Activated T-cell treated with anti-CD3 and anti-CD28 coated beads, Interleukin-2, amount 50 U/mL, for 24 hours (primary cell): ENCODE measurements around the gene POLN.
"Not testable (repeated sequence)": the region's sequence is repeated elsewhere in the genome, so short reads cannot be mapped to it uniquely, and the experiment has no call there.

Source experiments
- DNase-seq: peaks from one replicate; pipeline ENCODE4 v3.0.0-alpha.2; 2020
- H3K27ac Mint-ChIP-seq: 2 replicates; pipeline ENCODE4 v1.8.0; 2020; ENCODE audit warnings: mild to moderate bottlenecking, mixed read lengths
- H3K27me3 Mint-ChIP-seq: 2 replicates; pipeline ENCODE4 v1.8.0; 2020; ENCODE audit warnings: mixed read lengths
- H3K36me3 Mint-ChIP-seq: 2 replicates; pipeline ENCODE4 v1.8.0; 2020; ENCODE audit warnings: low read depth, mixed read lengths
- H3K4me1 Mint-ChIP-seq: 2 replicates; pipeline ENCODE4 v1.8.0; 2020; ENCODE audit warnings: low read depth, mixed read lengths
- H3K4me3 Mint-ChIP-seq: 2 replicates; pipeline ENCODE4 v1.8.0; 2020; ENCODE audit warnings: mild to moderate bottlenecking, moderate library complexity, mixed read lengths
- H3K9me3 Mint-ChIP-seq: 2 replicates; pipeline ENCODE4 v1.8.0; 2020; ENCODE audit warnings: mixed read lengths

POLN gene

DNA sequence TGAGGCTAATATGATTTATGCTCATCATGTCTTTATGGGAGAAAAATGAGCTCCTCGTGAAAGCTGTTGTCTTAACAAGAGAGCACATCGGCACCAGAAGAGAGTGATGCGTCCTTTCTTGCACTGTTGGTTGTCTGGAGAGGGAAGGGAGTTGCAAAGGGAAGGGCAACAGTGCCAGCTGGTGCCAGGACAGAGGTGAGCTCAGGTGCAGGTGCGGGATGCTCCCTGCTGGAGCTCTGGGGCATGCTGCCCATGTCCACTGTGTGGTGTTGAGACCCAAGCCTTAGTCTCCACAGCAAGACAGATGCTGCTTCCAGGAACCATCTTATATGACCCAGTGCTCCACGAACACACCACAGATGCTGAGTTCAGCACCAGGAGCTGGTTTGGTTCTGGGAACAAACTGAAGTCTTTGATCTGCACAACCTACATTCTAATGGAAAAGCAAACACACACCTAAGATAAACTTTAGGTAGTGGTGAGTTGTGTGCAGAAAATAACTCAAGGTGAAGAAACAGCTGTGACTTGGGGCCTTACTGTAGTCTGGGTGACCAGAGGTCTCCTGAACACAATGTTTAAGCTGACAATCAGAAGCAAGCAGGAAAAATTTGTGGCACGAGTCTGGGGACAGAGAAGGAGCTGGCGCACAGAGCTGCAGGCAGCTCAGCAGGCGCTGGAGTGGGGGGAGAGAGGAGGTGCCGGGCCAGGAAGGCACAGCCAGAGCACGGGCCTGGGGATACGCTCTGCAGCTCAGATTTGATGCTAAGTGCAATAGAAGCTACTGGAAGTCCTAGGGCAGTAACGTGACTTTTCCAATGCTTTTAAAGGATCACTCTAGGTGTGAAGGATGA is 73.2 kb downstream of the POLN start:
- DNase-seq, result no peak
- Mint-ChIP-seq H3K27ac (no peak overlapping the region), H3K4me1 (peaks cover 18% of the 10 kb centered on the region), H3K36me3 (no peaks in the 10 kb centered on the region), H3K27me3 (no peaks in the 10 kb centered on the region), H3K9me3 (no peaks in the 10 kb centered on the region), H3K4me3 (no peak overlapping the region)

DNA sequence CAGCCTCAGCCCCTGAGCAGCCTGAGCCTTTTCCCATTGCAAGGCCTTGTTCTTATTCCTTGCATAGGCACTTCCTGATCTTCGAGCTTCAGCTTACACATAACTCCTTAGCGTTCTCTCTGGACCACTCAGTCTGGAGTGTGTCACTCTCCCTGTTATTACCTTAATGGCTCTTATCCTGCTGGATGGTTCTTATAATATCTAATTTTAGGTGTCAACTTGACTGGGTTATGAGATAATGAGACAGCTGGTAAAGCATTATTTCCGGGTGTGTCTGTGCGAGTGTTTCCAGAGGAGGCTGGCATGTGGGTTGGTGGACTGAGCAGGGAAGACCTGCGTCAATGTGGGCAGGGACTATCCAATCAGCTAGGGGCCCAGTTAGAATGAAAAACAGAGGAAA is 75.7 kb downstream of the POLN start:
- no peaks in the 10 kb centered on the region for H3K4me1 Mint-ChIP-seq
- no peaks in the 10 kb centered on the region for H3K36me3 Mint-ChIP-seq
- DNase-seq, result no peak
- H3K27me3 Mint-ChIP-seq, result no peaks in the 10 kb centered on the region
- no peak overlapping the region for H3K4me3 Mint-ChIP-seq
- H3K27ac Mint-ChIP-seq, result no peak overlapping the region
- no peaks in the 10 kb centered on the region for H3K9me3 Mint-ChIP-seq

DNA sequence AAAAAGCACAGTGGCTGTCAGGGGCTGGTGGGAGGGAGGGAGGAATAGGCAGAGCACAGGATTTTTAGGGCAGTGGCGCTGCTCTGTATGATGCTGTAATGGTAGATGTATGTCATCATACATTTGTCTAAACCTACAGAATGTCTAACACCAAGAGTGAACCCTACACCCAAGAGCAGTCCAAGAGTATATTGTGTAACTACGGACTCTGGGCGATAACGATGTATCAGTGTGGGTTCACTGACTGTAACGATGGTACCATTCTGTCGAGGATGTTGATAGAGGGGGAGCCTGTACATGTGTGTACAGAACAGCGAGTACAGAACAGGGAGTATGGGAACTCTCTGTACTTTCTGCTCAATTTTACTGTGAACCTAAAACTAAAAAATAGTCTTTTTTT is 76.5 kb downstream of the POLN start:
- H3K27me3 Mint-ChIP-seq, result no peaks in the 10 kb centered on the region
- DNase-seq, result no peak
- H3K4me1 Mint-ChIP-seq, result no peaks in the 10 kb centered on the region
- no peaks in the 10 kb centered on the region for H3K9me3 Mint-ChIP-seq
- H3K4me3 Mint-ChIP-seq, result no peak overlapping the region
- no peak overlapping the region for H3K27ac Mint-ChIP-seq
- no peaks in the 10 kb centered on the region for H3K36me3 Mint-ChIP-seq

DNA sequence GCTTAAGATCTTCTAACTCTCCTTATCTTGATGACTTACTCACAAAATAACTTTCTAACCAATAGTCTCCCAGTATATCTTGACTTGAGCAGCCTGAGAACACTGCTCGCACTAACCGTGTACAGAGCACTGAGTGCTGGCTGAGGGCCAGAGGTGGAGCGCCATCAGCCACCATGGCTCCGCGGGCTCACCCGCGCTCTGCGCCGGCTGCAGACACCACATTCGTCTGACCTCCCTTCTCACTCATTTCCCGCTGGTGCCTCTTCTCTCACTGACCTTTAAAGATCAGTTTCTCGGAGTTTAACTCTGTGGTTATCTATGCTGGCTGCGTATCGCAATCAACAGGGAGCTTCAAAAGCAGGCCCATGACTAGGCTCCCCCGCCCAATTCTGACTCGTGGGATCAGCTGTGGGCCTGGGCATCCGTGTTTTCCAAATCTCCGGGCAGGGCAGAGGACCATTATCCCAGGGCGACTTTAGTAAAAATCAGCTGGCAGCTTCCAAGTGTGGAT is 78.6 kb downstream of the POLN start:
- Mint-ChIP-seq H3K4me1 (no peaks in the 10 kb centered on the region), H3K9me3 (no peaks in the 10 kb centered on the region), H3K36me3 (no peaks in the 10 kb centered on the region), H3K27ac (no peak overlapping the region), H3K4me3 (no peak overlapping the region), H3K27me3 (no peaks in the 10 kb centered on the region)
- no peak for DNase-seq

DNA sequence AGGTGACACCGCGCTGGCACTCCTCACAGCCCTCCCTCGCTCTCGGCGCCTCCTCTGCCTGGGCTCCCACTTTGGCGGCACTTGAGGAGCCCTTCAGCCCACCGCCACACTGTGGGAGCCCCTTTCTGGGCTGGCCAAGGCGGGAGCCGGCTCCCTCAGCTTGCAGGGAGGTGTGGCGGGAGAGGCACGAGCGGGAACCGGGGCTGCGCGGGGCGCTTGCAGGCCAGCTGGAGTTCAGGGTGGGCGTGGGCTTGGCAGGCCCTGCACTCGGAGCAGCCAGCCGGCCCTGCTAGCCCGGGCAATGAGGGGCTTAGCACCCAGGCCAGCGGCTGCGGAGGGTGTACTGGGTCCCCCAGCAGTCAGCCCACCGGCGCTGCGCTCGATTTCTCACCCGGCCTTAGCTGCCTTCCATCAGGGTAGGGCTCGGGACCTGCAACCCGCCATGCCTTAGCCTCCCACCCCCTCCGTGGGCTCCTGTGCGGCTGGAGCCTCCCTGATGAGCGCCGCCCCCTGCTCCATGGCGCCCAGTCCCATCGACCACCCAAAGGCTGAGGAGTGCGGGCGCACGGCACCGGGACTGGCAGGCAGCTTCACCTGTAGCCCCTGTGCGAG is 80.7 kb downstream of the POLN start:
- not testable (repeated sequence) for H3K4me1 Mint-ChIP-seq, H3K27ac Mint-ChIP-seq, H3K4me3 Mint-ChIP-seq, H3K9me3 Mint-ChIP-seq, H3K36me3 Mint-ChIP-seq, DNase-seq, H3K27me3 Mint-ChIP-seq

DNA sequence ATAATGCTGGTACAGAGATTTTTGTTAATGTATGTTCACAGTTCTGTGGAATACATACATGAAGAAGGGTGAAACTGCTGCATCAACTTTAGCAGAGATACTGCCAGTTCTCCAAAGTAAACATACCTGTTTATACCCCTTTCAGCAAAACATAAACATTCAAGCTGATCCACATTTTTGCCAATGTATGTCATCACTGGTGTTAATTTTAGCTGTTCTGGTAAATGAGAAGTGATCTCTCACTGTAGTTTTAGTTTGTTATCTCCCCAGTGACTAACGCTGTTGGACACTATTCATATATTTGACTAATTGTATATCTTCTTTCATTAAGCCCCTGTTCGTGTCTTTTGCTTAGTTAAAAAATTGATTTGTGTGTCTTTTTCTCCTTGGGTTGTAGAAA is 82.0 kb downstream of the POLN start:
- DNase-seq, result no peak
- Mint-ChIP-seq H3K4me3 (no peak overlapping the region), H3K4me1 (no peaks in the 10 kb centered on the region), H3K9me3 (no peaks in the 10 kb centered on the region), H3K36me3 (no peaks in the 10 kb centered on the region), H3K27me3 (no peaks in the 10 kb centered on the region), H3K27ac (no peak overlapping the region)

DNA sequence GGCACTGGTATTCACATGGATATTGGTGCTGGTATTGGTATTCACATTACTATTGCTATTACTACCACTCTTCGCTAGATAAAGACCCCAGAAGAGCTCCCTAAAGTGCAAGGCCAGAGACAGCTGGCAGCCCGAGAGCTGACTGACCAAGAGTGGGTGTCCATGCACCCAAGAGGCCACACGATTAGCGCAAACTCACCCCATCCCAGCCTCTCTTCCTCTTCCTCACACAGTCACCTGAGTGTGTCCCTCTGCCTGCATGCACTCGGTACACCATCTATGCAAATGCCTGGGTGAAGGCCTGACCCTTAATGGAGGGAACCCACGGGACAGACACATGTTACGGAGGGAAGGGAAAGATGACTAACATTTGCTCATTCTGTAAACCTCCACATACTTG is 86.7 kb downstream of the POLN start:
- no peak for DNase-seq
- no peak overlapping the region for H3K27ac Mint-ChIP-seq
- no peak overlapping the region for H3K4me3 Mint-ChIP-seq
- no peaks in the 10 kb centered on the region for H3K9me3 Mint-ChIP-seq
- no peaks in the 10 kb centered on the region for H3K27me3 Mint-ChIP-seq
- no peaks in the 10 kb centered on the region for H3K36me3 Mint-ChIP-seq
- H3K4me1 Mint-ChIP-seq, result no peaks in the 10 kb centered on the region

DNA sequence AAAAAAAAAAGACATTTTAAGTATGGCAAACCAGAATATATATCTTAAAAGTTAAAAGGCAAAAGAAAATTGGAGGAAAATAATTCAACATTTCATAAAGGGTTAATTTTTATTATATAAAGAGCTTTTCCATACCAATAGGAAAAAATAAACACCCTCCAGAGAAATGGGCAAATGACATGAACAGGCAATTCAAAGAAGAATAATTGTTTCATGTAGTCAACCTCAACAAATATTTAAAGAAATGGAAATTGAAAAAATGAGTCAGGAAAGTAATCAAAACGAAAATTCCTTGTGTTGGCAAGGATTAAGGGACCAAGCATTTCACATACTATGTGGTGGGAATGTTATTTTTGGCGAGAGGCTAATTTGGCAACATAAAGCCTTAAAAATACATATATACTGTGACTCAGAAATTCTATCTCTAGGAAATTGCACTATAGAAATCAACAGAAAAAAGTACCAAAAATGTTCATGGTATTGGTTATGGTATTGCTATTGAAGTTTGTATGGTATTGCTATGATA is 87.6 kb downstream of the POLN start:
- Mint-ChIP-seq H3K27me3 (no peaks in the 10 kb centered on the region), H3K36me3 (no peaks in the 10 kb centered on the region), H3K4me3 (no peak overlapping the region), H3K27ac (no peak overlapping the region), H3K4me1 (no peaks in the 10 kb centered on the region), H3K9me3 (no peaks in the 10 kb centered on the region)
- no peak for DNase-seq

DNA sequence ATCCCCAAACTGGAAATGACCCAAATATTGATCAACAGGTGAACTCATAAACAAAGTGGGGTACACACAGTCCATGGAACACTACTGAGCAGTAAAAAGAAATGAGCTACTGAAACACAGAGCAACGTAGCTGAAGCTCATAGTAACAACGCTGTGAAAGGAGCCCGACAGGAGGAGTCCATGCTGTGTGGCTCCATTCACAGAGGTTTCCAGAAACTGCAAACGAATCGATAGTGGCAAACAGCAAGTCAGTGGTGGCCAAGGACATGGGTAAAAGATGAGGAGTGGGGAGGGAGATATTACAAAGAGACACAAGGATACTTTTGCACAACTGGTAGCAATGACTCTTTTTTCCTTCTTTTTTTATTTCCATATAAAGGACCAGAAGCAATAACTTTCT is 90.4 kb downstream of the POLN start:
- no peak overlapping the region for H3K4me3 Mint-ChIP-seq
- no peaks in the 10 kb centered on the region for H3K9me3 Mint-ChIP-seq
- H3K27me3 Mint-ChIP-seq, result no peaks in the 10 kb centered on the region
- H3K36me3 Mint-ChIP-seq, result no peaks in the 10 kb centered on the region
- DNase-seq, result no peak
- no peak overlapping the region for H3K27ac Mint-ChIP-seq
- no peaks in the 10 kb centered on the region for H3K4me1 Mint-ChIP-seq

DNA sequence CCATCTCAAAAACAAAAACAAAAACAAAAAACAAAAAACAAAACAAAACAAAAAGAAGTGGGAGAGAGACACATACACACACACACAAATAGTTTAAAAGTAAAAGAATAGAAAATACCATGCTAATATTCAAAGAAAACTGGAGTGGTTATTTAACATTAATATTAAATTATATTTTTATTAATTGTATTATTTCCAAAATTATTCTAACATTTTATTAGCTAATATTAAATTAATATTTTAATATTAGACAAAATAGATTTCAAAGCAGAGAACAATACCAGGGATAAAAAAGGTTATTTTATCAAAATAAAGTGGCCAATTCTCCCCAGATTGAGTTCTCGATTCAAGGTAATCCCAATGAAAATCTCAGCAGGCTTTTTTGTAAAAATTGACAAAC is 91.8 kb downstream of the POLN start:
- Mint-ChIP-seq H3K4me3 (no peak overlapping the region), H3K36me3 (no peaks in the 10 kb centered on the region)

DNA sequence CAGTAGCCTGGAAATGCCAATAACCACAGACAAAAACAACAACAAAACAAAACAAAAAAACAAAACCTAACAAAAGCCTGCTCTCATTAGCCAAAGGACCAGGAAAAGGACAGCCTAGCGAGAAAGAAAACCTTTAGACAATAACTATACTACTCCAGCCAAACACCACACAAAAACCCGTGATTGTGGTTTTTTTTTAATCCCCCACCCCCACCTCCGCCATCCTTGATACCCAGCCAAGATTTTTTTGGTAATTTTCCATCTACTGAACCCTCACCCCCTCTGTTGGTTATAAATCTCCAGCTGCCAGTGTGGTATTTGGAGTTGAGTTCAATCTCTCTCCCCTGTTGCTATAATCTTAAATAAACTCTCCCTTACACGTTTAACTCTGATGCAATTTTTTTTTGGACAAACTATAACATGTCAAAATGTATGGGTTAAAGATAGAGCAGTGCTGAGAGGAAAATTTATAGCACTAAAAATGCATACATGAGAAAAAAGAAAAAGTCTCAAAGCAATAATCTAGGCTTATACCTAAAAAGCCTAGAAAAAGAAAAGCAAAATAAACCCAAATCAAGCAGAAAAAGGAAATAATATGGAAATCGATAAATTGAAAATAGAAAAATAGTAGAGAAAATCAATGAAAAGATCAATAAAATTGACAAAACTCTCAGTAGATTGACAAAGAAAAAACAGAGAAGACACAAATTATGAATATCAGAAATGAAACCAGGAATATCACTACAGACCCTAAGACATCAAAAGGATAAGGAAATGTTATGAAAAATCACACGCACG is 99.1 kb downstream of the POLN start:
- H3K9me3 Mint-ChIP-seq, result no peaks in the 10 kb centered on the region
- H3K4me3 Mint-ChIP-seq, result no peak overlapping the region
- no peak for DNase-seq
- no peaks in the 10 kb centered on the region for H3K36me3 Mint-ChIP-seq
- peaks cover 24% of the 10 kb centered on the region for H3K4me1 Mint-ChIP-seq
- peak overlapping the region; percentile 59 for H3K27ac Mint-ChIP-seq
- no peaks in the 10 kb centered on the region for H3K27me3 Mint-ChIP-seq

More for the DNA sequence above, 91.8 kb downstream of the POLN start:
- H3K4me1 Mint-ChIP-seq, result no peaks in the 10 kb centered on the region
- H3K9me3 Mint-ChIP-seq, result no peaks in the 10 kb centered on the region
- no peak overlapping the region for H3K27ac Mint-ChIP-seq
- H3K27me3 Mint-ChIP-seq, result no peaks in the 10 kb centered on the region
- DNase-seq, result no peak

DNA sequence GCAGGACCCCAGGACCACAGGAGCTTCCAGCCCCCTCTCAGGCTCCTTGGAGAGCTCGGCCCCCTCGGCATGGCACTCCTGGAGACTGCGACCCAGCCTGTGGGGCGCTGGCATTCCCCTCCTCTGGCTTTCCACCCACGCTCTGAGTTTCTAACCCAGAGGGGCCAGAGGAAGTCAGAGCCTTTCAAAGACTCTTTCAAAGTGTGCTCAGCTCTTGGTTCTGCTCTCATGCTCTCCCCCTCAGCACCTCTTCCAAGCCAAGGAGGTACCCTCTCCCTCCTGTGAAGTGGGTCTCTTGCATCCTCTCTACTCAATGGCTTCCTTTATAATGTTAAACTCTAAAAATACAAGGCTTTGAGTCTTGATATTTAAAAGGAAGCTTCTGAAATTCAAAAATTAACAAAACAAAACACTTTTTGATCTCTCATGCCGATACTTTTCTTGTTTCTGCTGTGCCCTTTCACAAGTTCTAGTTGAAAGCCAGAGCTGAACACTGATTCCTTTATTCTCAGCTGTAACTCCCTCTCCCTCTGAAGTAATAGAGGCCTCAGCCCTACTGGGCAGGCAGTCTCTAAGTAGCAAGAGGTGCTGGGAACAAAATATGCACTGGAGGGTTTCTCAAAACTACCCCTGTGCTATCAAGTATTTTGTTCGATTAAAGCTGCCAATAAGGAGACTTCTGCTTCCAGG is 100.0 kb downstream of the POLN start:
- no peak for DNase-seq
- H3K4me1 Mint-ChIP-seq, result peaks cover 24% of the 10 kb centered on the region
- H3K36me3 Mint-ChIP-seq, result no peaks in the 10 kb centered on the region
- peak overlapping the region; percentile 59 for H3K27ac Mint-ChIP-seq
- H3K27me3 Mint-ChIP-seq, result no peaks in the 10 kb centered on the region
- H3K9me3 Mint-ChIP-seq, result no peaks in the 10 kb centered on the region
- H3K4me3 Mint-ChIP-seq, result no peak overlapping the region

DNA sequence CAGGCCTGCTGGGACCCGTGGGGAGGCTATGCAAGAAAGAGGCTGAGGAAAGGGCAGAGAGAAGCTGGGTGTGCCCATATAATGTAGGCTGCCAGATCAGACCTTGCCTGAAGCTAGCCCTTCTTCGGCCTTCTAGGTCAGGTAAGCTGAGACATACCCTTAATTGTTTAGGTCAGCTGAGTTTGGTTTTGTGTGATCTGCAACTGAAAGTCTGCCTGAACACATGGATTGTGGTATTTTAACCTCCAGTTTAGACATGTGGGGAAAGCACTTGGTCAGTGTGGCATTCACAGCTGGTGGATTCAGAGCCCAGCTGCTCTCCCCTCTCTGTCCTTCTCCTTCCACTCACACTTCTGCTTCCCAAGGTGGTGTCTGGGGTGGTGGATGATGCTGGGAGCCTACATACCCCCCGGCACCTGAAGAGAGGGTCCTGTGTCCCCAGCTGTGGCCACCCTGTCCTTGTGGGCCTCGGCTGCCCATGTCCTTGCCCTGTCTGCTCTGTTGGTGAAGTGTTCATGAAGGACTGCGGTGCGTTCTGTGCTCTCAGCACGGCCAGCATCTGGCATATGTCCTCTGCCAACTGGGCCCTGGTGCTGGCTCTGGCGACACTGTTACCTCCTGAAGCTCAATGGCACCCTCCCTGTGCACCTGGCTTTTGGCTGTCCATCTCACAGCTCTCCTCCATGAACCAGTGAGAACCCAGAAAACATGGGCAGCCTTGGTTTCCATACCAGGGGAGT is 100.7 kb downstream of the POLN start:
- Mint-ChIP-seq H3K4me1 (peaks cover 24% of the 10 kb centered on the region), H3K27me3 (no peaks in the 10 kb centered on the region), H3K4me3 (no peak overlapping the region), H3K27ac (no peak overlapping the region), H3K9me3 (no peaks in the 10 kb centered on the region), H3K36me3 (no peaks in the 10 kb centered on the region)
- DNase-seq, result no peak
